ENCODE measurements around the gene GNAT2.

The GNAT2 gene

GRCh38 chr1:109630898-109631512 lies 11.6 kb upstream of the GNAT2 start:
- H3K9me3 ChIP-seq (ENCODE audit: control insufficient read depth, insufficient read depth, low read length) = no peaks in the 10 kb centered on the region
- H3K36me3 ChIP-seq (ENCODE audit: control insufficient read depth, insufficient read depth, low read length) = peaks cover 53% of the 10 kb centered on the region
- H3K27me3 ChIP-seq (ENCODE audit: control insufficient read depth, insufficient read depth, low read length) = no peaks in the 10 kb centered on the region
- H3K4me3 ChIP-seq (ENCODE audit: low read depth, low read length) = no peak overlapping the region
- no peak overlapping the region for H3K9ac ChIP-seq (ENCODE audit: low read depth, low read length)
- H3K4me1 ChIP-seq (ENCODE audit: control insufficient read depth, insufficient read depth, low read length) = peaks cover 3% of the 10 kb centered on the region

DNA sequence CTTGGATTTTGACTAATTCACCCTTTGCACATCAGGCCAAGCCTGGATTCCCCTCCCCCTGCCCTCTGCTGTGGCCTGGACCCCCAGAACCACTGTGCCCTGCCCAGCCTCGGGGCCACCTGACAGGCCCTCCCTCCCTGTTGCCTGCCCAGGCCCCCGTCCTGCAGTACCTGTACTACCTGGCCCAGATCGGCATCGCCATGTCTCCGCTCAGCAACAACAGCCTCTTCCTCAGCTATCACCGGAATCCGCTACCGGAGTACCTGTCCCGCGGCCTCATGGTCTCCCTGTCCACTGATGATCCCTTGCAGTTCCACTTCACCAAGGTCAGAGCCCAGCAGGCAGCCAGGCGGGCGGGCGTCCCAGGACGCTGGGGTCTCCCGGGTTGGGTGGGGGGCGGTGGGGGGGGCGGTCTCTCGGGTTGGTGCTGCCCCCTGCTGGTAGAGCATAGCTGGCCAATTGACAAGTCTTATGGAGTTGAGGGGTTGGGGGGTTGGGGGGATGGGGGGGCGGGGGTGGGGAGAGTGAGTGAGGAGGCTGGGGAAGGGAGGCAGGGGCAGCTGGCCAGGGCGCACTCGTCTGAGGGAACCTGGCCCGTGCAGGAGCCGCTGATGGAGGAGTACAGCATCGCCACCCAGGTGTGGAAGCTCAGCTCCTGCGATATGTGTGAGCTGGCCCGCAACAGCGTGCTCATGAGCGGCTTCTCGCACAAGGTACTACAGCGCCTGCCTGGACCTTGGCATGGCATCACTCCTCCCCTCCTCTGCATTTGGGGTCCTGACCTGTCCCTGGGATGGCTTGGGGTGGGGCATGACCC lies 10.9 kb upstream of the GNAT2 start:
- H3K4me3 ChIP-seq (ENCODE audit: low read depth, low read length) = no peak overlapping the region
- peaks cover 53% of the 10 kb centered on the region for H3K36me3 ChIP-seq (ENCODE audit: control insufficient read depth, insufficient read depth, low read length)
- H3K9me3 ChIP-seq (ENCODE audit: control insufficient read depth, insufficient read depth, low read length) = no peaks in the 10 kb centered on the region
- H3K27me3 ChIP-seq (ENCODE audit: control insufficient read depth, insufficient read depth, low read length) = no peaks in the 10 kb centered on the region
- H3K9ac ChIP-seq (ENCODE audit: low read depth, low read length) = no peak overlapping the region
- H3K4me1 ChIP-seq (ENCODE audit: control insufficient read depth, insufficient read depth, low read length) = no peaks in the 10 kb centered on the region

DNA sequence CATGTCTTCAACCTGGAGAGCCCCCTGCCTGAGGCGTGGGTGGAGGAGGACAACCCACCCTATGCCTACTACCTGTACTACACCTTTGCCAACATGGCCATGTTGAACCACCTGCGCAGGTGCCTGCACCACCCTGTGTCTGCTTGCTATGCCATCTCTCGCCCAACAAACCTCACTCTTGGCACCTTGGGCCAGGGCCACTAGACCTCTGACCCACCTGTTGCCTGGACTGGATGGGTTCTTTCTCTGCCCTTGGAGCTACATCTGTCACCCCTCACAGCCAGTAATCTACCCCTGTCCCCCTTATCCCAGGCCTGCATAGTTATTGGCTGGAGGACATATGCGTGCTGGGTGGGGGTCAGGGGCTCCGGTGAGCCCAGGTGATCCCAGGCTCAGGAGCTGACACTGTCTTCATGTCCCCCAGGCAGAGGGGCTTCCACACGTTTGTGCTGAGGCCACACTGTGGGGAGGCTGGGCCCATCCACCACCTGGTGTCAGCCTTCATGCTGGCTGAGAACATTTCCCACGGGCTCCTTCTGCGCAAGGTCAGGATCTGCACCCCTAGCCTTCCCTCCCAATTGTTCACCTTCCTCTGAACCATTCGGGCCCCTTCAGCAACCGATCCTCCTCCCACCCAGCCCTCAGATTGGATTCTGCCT lies 10.1 kb upstream of the GNAT2 start:
- Histone ChIP-seq H3K9me3 (ENCODE audit: control insufficient read depth, insufficient read depth, low read length) (no peaks in the 10 kb centered on the region), H3K4me3 (ENCODE audit: low read depth, low read length) (no peak overlapping the region), H3K4me1 (ENCODE audit: control insufficient read depth, insufficient read depth, low read length) (no peaks in the 10 kb centered on the region), H3K27me3 (ENCODE audit: control insufficient read depth, insufficient read depth, low read length) (no peaks in the 10 kb centered on the region), H3K9ac (ENCODE audit: low read depth, low read length) (no peak overlapping the region), H3K36me3 (ENCODE audit: control insufficient read depth, insufficient read depth, low read length) (peaks cover 53% of the 10 kb centered on the region)

GRCh38 chr1:109628540-109629321 lies 9.3 kb upstream of the GNAT2 start:
- Histone ChIP-seq H3K9me3 (ENCODE audit: control insufficient read depth, insufficient read depth, low read length) (no peaks in the 10 kb centered on the region), H3K9ac (ENCODE audit: low read depth, low read length) (no peak overlapping the region), H3K4me1 (ENCODE audit: control insufficient read depth, insufficient read depth, low read length) (no peaks in the 10 kb centered on the region), H3K36me3 (ENCODE audit: control insufficient read depth, insufficient read depth, low read length) (peaks cover 53% of the 10 kb centered on the region), H3K27me3 (ENCODE audit: control insufficient read depth, insufficient read depth, low read length) (no peaks in the 10 kb centered on the region), H3K4me3 (ENCODE audit: low read depth, low read length) (no peak overlapping the region)

GRCh38 chr1:109627692-109628399 lies 8.4 kb upstream of the GNAT2 start:
- Histone ChIP-seq H3K27me3 (ENCODE audit: control insufficient read depth, insufficient read depth, low read length) (no peaks in the 10 kb centered on the region), H3K36me3 (ENCODE audit: control insufficient read depth, insufficient read depth, low read length) (peaks cover 53% of the 10 kb centered on the region), H3K9me3 (ENCODE audit: control insufficient read depth, insufficient read depth, low read length) (no peaks in the 10 kb centered on the region), H3K9ac (ENCODE audit: low read depth, low read length) (no peak overlapping the region), H3K4me1 (ENCODE audit: control insufficient read depth, insufficient read depth, low read length) (no peaks in the 10 kb centered on the region), H3K4me3 (ENCODE audit: low read depth, low read length) (no peak overlapping the region)

- Histone ChIP-seq H3K9me3 (ENCODE audit: control insufficient read depth, insufficient read depth, low read length) (no peaks in the 10 kb centered on the region), H3K27me3 (ENCODE audit: control insufficient read depth, insufficient read depth, low read length) (no peaks in the 10 kb centered on the region), H3K4me1 (ENCODE audit: control insufficient read depth, insufficient read depth, low read length) (no peaks in the 10 kb centered on the region), H3K36me3 (ENCODE audit: control insufficient read depth, insufficient read depth, low read length) (peaks cover 50% of the 10 kb centered on the region), H3K4me3 (ENCODE audit: low read depth, low read length) (no peak overlapping the region), H3K9ac (ENCODE audit: low read depth, low read length) (no peak overlapping the region)
Measured at GRCh38 chr1:109626682-109627408, 7.4 kb upstream of the GNAT2 start.

DNA sequence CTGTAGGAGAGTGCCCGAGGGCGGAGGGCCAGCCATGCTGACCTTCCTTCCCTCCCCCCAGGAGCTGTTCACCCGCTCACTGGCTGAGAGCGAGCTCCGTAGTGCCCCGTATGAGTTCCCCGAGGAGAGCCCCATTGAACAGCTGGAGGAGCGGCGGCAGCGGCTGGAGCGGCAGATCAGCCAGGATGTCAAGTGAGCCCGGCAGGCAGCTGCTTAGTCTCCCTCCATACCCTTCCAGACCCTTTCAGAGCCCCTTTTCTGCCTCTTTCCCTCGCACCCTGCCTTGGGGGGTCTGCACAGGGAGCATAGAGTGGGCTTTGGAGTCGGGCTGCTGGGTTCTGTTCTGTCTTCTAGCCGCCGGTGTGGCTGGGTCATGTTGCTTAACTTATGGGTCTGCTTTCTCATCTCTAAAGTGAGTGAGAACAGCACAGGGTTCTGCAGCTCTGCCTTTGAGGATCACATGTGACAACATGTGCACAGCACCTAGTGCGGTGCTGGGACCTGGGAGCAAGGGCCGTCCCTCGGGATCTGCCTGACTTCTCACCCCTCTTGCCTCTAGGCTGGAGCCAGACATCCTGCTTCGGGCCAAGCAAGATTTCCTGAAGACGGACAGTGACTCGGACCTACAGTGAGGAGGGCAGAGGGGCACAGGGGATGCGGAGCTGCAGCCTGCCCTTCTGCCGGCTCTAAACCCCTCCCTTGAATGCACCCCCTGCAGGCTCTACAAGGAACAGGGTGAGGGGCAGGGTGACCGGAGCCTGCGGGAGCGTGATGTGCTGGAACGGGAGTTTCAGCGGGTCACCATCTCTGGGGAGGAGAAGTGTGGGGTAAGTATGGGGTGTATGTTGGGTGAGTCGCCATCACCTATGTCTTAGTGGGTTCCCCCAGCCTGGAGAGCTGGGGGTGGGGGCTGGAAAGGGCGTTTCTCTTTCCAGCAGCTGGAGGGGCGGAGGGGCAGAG lies 6.5 kb upstream of the GNAT2 start:
- Histone ChIP-seq H3K4me3 (ENCODE audit: low read depth, low read length) (no peak overlapping the region), H3K9ac (ENCODE audit: low read depth, low read length) (no peak overlapping the region)

GRCh38 chr1:109625176-109625575 lies 5.8 kb upstream of the GNAT2 start:
- Histone ChIP-seq H3K9ac (ENCODE audit: low read depth, low read length) (no peak overlapping the region), H3K36me3 (ENCODE audit: control insufficient read depth, insufficient read depth, low read length) (peaks cover 37% of the 10 kb centered on the region), H3K27me3 (ENCODE audit: control insufficient read depth, insufficient read depth, low read length) (no peaks in the 10 kb centered on the region), H3K9me3 (ENCODE audit: control insufficient read depth, insufficient read depth, low read length) (no peaks in the 10 kb centered on the region), H3K4me1 (ENCODE audit: control insufficient read depth, insufficient read depth, low read length) (peaks cover 5% of the 10 kb centered on the region), H3K4me3 (ENCODE audit: low read depth, low read length) (no peak overlapping the region)

More for the DNA sequence above, 6.5 kb upstream of the GNAT2 start:
- Histone ChIP-seq H3K9me3 (ENCODE audit: control insufficient read depth, insufficient read depth, low read length) (no peaks in the 10 kb centered on the region), H3K36me3 (ENCODE audit: control insufficient read depth, insufficient read depth, low read length) (peaks cover 41% of the 10 kb centered on the region), H3K4me1 (ENCODE audit: control insufficient read depth, insufficient read depth, low read length) (peaks cover 5% of the 10 kb centered on the region), H3K27me3 (ENCODE audit: control insufficient read depth, insufficient read depth, low read length) (no peaks in the 10 kb centered on the region)

- Histone ChIP-seq H3K4me1 (ENCODE audit: control insufficient read depth, insufficient read depth, low read length) (peaks cover 6% of the 10 kb centered on the region), H3K9me3 (ENCODE audit: control insufficient read depth, insufficient read depth, low read length) (no peaks in the 10 kb centered on the region), H3K4me3 (ENCODE audit: low read depth, low read length) (no peak overlapping the region), H3K9ac (ENCODE audit: low read depth, low read length) (no peak overlapping the region), H3K27me3 (ENCODE audit: control insufficient read depth, insufficient read depth, low read length) (no peaks in the 10 kb centered on the region), H3K36me3 (ENCODE audit: control insufficient read depth, insufficient read depth, low read length) (peaks cover 29% of the 10 kb centered on the region)
Measured at GRCh38 chr1:109624201-109625010, 5.0 kb upstream of the GNAT2 start.
